Esophagus muscularis mucosa (tissue), 4 donors: ENCODE results near the gene ABCC10.

Experiments used
- CTCF ChIP-seq, 3 experiments: fragments of 200-600 bp in 2 of 3; fragments of 450-650 bp in 1 of 3; sonication (generic) in 2 of 3; IDR thresholded peaks; one replicate each; pipeline ENCODE4 v1.5.1; 2017 to 2019; ENCODE audit warnings: antibody characterized with exemption in 3 of 3, mild to moderate bottlenecking in 2 of 3, moderate library complexity in 1 of 3
- EP300 ChIP-seq: sonication (generic); formaldehyde crosslinking; IDR thresholded peaks from one replicate; pipeline ENCODE4 v1.6.1; 2017; ENCODE audit warnings: antibody characterized with exemption
- POLR2A ChIP-seq: fragments of 450-650 bp; IDR thresholded peaks from one replicate; pipeline ENCODE4 v1.6.1; 2017; ENCODE audit warnings: antibody characterized with exemption, moderate library complexity, mild to moderate bottlenecking, low read depth

DNA sequence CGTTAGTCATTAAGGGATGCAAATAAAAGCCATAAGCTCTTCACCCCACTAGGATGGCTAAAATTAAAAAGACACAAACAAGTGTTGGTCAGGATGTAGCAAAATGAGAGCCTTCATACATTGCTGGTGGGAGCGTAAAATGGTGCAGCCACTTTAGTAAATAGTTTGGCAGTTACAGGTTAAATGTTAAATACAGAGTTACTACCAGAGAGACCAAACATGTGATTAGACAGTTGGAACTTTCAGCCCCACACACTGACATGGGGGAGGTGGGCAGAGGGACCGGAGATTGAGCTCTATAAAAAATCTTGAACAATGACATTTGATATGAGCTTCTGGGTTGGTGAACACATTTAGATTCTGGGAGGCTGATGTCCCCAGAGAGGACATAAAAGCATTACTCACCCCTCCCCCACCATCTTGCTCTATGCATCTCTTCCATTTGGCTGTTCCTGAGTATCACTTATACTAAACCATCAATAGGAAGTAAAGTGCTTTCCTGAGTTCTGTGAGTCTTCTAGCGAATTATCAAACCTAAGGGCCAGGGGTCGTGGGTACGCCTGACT, 37.5 kb upstream of the ABCC10 start:
- no peak for TF ChIP-seq CTCF (IDR thresholded peaks at IDR 0.05)
- no peak for TF ChIP-seq EP300
- TF ChIP-seq POLR2A = no peak
